HG03196 (cell line): Measurements from ENCODE around the gene PLOD3.
A peak's percentile ranks its signal among the peaks of the same experiment; 100 is the strongest.

Experiments used
- ATAC-seq: cut with Tn5 transposase; IDR thresholded peaks from one replicate; pipeline ENCODE4 v1.9.1; 2021; ENCODE audit not compliant: unreplicated experiment

Gene PLOD3

DNA sequence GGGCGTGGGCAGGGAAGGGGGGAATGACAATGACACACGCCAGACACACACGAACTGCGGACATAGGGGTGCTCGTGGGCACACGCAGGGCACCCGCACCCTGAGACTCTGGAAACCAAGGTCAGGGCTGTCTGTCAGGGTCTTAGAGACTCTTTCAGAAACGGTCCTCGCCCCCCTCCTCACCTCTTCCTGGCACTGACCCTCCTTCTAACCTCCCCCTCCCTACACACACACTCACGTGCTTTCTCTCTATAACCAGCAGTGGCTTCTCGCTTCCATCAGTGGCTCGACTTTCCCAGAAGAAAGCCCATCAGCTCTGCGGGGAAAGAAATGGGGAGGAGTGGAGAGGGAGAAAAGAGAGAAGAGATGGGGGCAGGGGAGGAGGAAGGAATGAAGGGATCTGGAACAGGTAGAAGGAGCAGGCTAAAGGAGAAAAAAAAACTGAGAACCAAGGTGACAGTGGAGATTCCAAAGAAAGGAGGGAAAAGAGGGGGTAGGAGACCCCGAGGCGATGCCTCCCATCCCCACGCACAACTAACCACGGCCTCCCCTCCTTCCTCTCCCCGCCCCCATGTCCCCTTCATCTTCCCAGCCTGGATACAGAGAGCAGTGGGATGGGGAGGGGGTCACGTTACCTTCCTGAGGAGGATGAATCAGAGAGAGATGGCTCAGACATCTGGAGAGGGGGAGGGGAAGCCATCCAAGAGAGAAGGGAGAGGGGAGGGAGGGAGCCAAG is 50.3 kb downstream of the PLOD3 start:
- no peak for ATAC-seq

DNA sequence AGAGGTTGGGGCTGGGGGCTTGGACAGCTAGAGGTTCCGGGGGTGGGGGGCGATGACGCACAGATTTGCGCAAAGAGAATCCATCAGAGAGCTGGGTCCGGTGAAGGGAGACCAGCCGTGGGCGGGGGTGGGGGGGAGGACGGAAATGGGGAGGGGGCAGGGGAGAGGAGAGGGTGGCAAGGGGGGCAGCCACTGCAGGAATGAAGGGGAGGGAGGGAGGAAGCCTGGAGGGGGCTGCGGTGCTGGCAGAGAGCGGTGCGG is 50.8 kb downstream of the PLOD3 start:
- ATAC-seq = no peak

DNA sequence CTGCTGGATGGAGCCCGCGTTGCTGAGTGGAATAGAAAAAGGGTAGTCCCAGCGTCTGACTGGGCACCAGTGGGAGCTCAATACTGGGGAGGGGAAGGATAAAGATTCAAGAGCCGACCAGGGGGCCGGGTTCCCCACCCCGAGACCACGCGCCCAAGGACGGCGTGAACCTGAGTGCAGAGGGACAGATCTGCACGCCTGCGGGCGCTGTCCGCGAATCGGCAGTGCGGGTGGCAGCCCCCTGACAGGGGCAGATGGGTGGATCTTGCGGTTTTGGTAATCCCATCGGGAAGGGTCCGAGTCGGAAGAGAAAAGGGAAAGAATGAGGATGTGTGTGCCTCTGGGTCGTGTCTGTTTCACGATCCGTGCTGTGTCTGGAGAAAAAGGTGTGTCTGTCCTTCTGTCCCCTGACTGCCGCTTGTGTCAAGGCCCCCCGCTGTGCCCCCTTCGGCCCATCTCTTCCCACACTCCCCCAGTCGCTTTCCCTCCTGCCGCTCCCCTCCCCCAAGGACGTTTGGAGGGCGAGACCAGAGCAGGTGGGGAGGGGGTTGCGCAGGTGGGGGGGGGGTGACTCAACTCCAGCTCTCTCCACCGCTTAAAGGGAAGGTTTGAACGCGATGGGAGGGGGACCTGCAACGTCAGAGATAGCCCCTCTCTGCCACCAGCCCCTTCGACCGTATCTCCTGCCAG is 51.3 kb downstream of the PLOD3 start:
- no peak for ATAC-seq

DNA sequence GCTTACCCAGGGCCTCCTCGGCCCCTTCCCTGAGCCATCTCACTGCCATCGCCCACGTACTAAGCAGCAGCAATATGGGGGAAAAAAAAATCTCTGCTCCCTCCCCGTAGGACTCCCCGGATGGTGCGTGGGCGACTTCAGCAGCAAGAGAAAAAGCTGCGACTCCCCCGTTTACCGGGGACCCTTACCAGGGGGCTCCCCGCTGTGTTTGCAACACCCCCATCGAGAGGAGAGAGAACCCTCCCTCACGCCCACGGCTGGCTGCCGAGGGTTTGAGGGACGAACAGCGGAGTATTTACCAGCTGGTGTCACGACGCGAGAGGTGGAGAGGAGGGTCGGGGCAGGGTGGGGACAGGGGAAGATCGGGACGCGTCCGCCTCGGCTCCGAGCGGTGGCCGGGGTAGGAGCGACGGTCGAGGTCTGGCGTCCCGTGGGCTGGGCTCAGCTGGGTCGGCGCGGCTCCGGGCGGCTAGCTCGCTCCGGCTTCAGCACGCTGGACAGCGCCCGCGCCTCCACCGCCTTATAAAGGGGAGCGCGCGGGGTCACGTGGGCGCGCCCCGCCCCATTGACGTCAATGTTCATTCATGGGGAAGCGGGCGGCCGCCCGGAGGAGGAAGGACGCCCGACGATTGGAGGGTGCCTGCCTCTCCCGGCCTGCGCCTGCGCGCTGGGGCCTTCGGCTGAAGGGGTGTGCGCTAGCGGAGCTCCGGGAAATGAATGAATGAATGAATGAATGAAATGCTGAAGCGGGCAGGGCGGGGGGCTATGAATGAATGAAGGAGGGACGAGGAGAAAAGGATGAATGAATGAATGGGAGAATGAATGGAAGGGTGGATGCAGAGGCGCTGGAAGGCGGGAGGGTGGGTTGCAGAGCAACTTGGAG is 52.1 kb downstream of the PLOD3 start, which contains the start of gene VGF:
Gene VGF (minus strand): TSS at position 495 of the 883 bp plus-strand sequence. CDS start 726 bp downstream, outside the sequence.
- peak; percentile 79 for ATAC-seq

DNA sequence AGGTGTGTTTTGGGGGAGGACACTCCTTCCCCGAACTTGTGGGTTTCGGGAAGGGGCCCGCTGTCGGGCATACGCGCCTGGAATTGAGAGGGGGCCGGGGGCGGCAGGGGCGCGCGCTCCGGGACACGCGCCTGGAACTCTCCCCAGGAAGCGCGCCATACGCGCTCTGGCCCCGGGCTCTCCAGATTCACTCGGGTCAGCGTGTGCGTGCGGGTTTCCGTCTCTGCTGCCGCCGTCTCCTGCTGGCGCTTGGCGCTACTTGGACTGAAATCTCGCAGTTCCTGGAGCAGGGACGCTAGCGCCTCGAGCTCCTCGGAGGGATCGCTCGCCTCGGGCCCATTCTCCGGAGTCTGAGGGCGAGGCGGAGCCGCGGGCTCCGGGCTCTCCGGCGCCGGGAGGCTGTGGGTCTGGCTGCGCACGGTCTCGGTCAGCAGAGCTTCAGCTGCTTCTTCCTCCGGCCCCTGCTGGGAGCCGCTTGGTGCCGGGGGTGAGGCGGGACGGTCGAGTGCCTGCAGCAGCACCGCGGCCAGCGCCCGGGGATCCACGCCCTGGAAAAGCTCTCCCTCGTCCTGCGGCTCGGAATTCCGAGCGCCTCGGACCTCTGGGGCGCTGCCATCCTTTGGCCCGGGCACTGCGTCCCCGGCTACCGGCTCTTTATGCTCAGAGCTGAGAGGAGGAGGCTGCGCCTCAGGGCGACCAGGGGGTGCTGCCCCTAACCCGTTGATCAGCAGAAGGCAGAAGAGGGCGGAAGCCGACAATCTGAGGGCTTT is 53.1 kb downstream of the PLOD3 start:
- ATAC-seq = no peak

DNA sequence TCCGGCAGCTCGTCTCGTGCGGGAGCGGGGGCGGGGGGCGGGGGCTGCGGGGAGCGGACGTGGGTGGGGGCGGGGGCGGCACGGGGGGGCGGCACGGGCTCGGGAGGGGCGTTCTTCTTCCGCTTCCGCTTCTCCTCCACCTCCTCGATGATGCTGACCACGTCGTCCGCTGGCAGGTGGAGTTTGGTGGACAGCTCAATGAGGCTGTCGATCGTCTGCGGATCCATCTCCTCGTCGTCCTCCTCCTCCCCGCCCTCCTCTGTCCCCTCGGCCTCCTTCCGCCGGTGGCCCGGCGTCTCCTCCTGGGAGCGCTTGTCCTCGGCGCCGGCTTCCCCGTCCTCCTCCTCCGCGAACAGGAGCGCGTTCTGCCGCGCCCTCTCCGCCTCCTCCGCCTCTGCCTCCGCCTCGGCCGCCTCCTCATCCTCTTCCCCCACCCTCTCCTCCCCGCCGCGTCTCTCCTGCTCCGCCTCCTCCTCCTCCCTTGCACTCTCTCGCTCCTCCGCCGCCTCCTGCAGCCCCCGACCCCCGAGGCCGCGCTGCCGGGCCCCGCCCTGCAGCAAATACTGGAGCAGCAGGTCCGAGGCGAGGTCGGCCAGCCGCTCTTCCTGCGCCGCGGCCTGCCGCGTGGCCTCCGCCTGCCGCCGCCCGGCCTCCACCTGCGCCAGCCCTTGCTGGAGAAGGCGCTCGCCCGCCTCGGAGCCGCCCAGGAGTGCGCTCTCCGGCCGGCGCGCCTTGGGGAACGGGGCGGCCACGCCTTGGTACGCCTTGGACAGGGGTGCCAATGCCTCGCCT is 53.9 kb downstream of the PLOD3 start:
- ATAC-seq = no peak

DNA sequence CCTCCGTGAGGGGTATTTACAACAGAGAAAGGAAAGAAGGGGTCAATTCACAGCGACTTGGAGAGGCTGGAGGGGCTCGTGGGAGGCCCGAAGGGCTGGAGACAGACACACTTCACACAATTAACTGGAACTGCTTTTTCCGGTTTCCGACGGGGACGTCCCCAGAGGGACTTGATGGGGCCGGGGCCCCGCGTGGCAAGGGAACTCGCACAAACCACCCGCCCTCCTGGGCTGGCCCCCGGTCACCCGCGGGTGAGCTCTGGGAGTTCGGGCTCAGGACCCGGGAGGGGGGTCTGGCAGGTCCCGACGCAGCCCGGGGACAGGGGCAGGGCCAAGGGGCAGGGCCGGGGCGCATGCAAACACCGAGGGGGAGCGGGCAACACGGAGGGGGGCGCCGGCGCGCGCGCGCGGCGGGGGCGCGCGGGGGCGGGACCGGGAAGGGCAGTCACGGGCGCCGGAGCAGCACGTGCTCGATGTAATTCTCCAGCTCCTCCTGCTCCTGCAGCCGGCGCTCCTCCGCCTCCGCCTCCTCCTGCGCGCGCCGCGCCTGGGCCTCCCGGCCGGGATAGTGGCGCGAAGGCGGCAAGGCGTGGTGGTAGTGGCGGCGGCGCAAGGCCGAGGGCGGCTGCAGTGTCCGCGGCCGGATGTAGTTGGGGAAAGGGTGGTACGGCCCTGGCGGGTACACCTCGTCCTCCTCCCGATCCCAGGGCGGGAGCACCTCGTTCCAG is 54.7 kb downstream of the PLOD3 start:
- no peak for ATAC-seq

DNA sequence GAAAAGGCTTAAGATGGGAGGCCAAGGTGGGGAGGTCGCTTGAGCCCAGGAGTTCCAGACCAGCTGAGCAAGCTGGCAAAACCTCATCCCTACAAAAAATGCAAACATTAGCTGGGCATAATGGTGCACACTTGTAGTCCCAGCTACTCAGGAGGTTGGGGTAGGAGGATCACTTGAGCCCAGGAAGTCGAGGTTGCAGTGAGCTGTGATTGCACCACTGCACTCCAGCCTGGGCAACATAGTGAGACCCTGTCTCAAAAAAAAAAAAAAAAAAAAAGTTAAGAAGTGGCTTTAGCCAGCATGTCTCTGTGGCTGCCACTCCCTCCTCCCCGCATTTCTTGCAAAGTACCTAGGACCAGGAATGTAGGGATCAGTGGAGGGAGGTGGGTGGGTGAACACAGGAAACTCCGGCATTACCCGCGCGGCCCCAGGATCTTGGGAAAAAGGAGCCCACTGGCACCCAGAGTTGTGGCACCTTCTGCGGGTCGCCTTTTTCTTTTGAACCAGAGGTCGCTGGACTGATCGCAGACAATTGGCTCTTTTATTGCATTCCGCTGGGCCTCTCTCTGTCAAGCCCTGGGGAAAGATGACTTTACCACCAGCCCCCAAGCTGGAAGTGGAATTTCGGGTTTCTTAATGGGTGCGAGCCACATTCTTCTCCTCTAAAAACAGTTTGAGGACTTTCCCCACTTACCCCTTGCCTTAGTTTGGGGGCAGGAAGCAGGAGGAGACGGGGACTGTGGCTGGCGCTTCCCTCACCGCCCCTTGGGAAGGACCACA is 55.5 kb downstream of the PLOD3 start:
- ATAC-seq = no peak

DNA sequence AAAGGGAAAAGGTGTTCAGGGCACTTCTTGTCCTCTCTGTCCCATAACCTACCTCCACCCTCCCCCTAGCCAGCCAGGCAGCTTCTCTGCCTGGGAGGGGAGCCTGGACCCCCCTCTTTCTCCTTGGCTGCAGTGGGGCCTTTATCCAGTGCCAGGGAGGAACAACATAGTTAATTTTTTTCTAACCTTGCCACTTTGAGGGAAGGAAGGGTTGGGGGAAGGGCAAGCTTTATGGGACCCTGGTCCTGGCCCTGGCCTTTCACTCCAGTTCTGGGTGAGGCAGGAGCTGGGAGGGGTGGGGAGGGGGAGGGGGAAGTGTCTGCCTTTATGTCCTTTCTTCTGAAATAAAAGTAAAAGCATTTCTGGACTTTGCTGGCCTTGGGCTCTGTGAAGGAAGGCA is 56.5 kb downstream of the PLOD3 start:
- ATAC-seq = no peak

DNA sequence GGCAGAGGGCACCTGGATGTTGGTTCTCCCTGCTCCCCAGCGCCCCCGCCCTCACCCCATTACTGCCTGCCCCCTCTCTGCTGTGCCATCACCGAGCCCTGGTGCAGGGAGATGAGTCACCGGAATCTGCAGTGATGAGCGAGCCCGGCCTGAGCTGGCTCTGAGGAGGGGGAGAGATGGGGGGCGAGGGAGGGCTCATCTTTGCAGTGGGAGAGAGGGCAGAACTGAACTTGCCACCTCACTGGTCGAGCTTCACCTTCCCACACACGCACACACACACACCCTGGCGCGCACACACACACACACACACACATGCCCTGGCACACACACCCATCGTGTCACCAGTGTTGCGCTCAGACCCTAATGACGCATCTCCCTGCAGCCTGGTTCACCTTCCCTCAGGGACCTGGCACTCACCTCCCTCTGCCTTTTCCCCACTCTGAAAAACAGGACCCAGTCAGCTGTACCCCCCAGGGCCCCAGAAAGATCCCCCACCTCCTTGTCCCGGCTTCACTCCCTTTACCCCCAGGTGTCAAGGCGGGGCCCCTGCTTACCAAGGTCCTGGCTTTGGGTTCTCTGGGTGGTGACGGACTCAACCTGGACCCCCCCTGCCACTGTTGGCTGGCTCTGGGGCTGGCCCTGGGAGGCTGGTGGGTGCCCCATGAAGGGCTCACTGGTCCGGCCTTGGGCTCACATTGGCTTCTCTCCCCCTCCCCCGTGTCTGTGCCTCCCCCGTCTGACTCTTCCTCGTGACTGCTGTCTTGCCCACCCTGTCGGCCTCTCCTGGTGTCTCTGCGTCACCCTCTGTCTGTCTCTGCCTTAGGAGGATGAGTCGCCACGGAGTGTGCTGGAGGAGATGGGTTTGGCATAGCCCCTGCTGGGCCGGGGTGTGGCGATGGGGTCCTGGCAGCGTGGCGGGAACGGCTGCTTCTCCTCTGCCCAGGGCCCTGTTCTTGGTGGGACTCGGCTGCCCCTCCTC is 57.4 kb downstream of the PLOD3 start:
- no peak for ATAC-seq

DNA sequence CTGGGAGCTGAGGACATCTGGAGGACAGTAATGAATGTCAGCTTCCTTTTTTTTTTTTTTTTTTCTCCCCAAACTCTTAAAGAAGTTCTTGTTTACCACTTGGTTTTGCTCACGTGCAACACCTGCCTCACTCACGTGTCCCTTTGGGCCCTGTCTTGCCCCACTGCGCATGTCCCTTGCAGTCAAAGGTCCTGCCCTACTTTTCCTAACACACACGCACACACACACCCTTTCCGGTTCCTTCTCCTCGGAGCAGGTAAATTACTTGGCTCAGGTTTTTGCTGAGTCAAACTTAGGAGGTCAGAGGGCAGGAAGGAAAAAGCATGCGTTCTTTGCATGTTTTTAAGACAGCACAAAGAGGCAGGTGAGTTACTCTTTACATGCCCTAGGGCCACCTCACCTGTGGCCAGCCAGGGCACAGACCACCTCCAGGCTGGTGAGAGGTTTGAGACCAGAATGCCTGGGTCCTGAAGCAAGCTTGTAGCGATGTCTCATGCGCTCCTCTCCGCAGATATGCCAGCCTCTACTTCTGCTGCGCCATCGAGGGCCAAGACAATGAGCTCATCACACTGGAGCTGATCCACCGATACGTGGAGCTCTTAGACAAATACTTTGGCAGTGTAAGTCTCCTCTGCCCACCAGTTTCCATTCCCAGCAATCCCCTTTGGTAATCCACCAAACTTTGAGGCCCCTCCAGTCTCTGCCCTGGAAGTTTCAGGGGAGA is 60.4 kb downstream of the PLOD3 start:
- no peak for ATAC-seq

DNA sequence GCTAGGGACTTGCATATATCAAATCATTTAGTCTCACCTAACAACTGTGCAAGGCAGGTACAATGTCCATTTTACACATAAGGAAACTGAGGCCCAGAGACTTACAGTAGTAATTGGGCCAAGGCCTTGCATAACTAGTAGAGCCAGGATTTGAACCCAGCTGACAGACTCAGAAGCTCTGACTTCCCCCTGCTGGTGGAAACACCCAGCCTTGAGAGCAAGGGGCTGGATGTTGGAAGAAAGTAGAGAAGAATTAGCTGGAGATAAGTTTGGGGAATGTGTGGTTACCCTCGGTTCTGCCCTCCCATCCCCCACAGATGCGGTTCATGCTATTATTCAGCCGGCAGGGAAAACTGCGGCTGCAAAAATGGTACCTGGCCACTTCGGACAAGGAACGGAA is 61.1 kb downstream of the PLOD3 start:
- no peak for ATAC-seq
